HG03060 (cell line): ENCODE results near the gene SUSD6.
"Not testable (repeated sequence)": the region's sequence is repeated elsewhere in the genome, so short reads cannot be mapped to it uniquely, and the experiment has no call there.

Experiments
- ATAC-seq: cut with Tn5 transposase; IDR thresholded peaks from one replicate; pipeline ENCODE4 v1.9.1; 2021; ENCODE audit warnings: low read depth, moderate number of reproducible peaks; ENCODE audit not compliant: unreplicated experiment

SUSD6 gene

DNA sequence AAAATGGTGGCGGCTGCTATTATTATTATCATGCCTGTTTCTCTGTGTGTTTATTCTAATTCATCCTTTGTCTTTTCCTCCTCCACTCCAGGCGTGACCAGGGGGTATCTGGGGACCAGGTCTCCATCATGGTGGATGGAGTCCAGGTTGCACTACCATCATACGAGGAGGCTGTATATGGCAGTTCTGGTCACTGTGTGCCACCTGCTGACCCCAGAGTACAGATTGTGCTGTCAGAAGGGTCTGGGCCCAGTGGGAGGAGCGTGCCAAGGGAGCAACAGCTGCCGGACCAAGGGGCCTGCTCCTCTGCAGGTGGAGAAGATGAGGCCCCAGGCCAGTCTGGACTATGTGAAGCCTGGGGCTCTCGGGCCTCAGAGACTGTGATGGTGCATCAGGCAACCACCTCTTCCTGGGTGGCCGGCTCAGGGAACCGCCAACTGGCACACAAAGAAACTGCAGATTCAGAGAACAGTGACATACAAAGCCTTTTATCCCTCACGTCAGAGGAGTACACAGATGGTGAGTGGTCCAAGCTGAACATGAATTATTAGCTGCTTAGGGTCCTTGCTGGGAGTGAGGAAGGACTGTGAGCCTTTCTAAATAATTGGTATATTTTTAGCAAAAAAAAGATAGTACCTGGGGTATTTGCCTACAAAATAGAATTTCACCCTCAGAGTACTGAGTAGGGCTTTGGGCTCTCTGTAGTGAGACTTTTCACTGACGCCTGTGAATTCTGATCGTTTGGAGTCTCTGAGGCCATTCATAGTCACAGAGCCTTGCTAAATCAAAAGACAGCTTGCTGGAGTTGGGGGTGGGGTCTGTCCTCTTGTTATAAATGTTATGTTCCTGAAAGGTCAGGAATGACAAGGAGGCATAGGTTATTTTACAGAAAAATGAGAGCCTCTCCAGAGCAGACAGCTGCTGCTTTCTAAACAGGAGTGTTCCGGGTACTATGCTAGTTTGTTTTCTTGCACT is 97.5 kb downstream of the SUSD6 start:
- no peak for ATAC-seq

GRCh38 chr14:69710378-69710777 is 99.0 kb downstream of the SUSD6 start:
- no peak for ATAC-seq

DNA sequence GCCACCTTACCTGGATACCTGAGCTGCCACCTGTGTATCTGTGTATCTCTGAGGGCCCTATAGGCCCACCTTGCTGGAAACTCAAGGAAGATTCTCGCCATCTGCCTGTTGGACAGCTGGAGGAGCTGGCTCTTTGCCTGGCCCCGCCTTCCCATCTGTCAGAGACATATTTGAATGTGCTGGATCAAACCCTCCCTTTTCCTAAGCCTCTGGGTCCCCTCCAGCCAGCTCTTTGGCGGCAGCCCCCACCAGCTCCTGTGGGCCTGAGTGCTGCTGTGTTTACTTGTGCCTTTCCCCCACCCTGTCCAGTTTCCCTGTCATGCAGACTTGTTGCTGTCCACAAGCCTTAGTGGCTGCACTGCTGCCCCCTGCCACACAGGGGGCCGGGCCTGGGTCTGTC is 99.7 kb downstream of the SUSD6 start:
- ATAC-seq = no peak

GRCh38 chr14:69711477-69711876 is 100.1 kb downstream of the SUSD6 start:
- ATAC-seq = no peak

GRCh38 chr14:69711881-69712560 is 100.6 kb downstream of the SUSD6 start:
- no peak for ATAC-seq

- ATAC-seq = no peak
Measured at GRCh38 chr14:69712599-69713088, 101.2 kb downstream of the SUSD6 start.

DNA sequence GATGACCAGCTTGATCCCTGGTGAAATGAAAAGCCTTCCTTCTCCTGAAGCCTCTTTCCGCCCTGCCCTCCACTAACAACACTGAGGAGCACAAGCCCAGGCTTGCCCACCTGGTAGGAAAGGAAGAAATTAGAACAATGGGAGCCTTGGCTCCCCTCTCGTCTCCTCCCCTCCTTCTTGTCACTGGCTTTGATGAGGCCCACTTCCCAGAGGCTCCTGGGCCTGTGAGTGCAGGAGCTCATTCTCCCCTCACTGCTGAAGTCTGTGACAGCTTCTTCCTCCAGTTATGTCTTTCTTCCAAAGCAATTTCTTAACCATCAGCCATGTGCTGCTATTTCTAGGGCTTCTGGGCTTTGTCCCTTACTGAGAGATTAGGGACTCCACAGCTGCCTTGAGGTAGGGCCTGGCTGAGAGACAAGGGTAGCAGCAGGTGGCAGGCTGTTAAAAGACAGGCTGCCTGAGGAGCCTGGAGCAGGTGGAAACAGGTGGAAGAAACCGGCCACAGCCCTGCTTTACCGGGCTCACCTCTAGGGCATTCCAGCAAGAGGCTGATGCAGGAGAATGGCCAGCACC is 101.9 kb downstream of the SUSD6 start:
- ATAC-seq = no peak

GRCh38 chr14:69713993-69714679 is 102.7 kb downstream of the SUSD6 start:
- ATAC-seq = no peak

- ATAC-seq = no peak
Measured at GRCh38 chr14:69715725-69716477, 104.5 kb downstream of the SUSD6 start.

- no peak for ATAC-seq
Measured at GRCh38 chr14:69716478-69717187, 105.2 kb downstream of the SUSD6 start.

DNA sequence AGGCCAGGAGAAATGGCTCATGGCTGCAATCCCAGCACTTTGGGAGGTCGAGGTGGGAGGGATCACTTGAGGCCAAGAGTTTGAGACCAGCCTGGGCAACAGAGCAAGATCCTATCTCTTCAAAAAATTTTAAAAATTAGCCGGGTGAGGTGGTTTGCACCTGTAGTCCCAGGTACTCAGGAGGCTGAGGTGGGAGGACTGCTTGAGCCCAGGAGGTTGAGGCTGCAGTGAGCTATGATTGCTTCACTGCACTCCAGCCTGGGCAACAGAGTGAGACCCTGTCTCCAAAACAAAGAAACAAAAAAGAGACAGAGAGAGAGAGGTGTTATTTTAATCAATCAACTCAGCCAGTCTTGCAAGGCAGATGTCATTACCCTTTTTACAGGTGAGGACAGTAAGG is 107.2 kb downstream of the SUSD6 start:
- ATAC-seq = not testable (repeated sequence)

GRCh38 chr14:69719501-69719951 is 108.1 kb downstream of the SUSD6 start:
- no peak for ATAC-seq

GRCh38 chr14:69720912-69721311 is 109.5 kb downstream of the SUSD6 start:
- no peak for ATAC-seq

- ATAC-seq = no peak
Measured at GRCh38 chr14:69726761-69727511, 115.5 kb downstream of the SUSD6 start.

GRCh38 chr14:69727860-69728259 is 116.5 kb downstream of the SUSD6 start:
- ATAC-seq = no peak

- ATAC-seq = not testable (repeated sequence)
Measured at GRCh38 chr14:69731919-69732598, 120.7 kb downstream of the SUSD6 start.

- not testable (repeated sequence) for ATAC-seq
Measured at GRCh38 chr14:69736405-69736804, 125.0 kb downstream of the SUSD6 start.

DNA sequence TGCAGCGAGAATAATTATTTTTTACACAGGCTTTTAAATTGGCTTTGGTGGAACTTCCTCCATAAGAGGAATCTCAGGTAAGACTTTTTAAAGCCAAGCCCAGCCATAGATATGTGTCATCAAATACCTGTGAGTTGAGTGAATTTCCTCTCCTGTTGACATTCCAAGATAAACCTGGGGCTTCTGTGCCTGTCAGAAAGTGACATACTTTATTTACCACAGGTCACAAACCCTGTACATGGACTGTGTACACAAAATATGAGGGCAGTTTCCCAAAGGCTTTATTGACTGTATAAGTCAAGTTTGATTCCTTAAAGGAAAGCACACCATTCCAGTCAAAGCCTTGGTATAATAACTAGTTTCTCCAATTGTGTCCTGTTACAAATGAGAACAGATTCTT is 129.7 kb downstream of the SUSD6 start:
- no peak for ATAC-seq
